Gastrocnemius medialis (tissue), 4 donors: ENCODE measurements around the gene CPEB1.

Experiments
- CTCF ChIP-seq, 5 experiments: fragments of 450-650 bp in 3 of 5; fragments of 200-600 bp in 2 of 5; sonication (generic) in 2 of 5; IDR thresholded peaks in 4 of 5; conservative IDR thresholded peaks in 1 of 5; 1 replicate in 4 of 5; 2 replicates in 1 of 5; pipeline ENCODE4 v1.5.1; 2016 to 2019; ENCODE audit warnings: antibody characterized with exemption in 5 of 5, mild to moderate bottlenecking in 3 of 5, moderate library complexity in 3 of 5
- POLR2A ChIP-seq, 2 donors: fragments of 450-650 bp; IDR thresholded peaks; one replicate each; pipeline ENCODE4 v1.6.1; 2017; ENCODE audit warnings: antibody characterized with exemption in 2 of 2, mild to moderate bottlenecking in 2 of 2, moderate library complexity in 2 of 2

- no peak for TF ChIP-seq CTCF (IDR thresholded peaks at IDR 0.05 in 4 of 5, conservative IDR thresholded peaks at IDR 0.05 in 1 of 5)
- TF ChIP-seq POLR2A (IDR thresholded peaks at IDR 0.05), result no peak
These were observed 111.4 kb downstream of the CPEB1 start for GRCh38 chr15:82535566-82536408.
